ENCODE measurements around the gene ATG101.
A peak's percentile ranks its signal among the peaks of the same experiment; 100 is the strongest.
"Not testable (repeated sequence)": the region's sequence is repeated elsewhere in the genome, so short reads cannot be mapped to it uniquely, and the experiment has no call there.

ATG101 gene

GRCh38 chr12:52097045-52097666 lies 27.4 kb downstream of the ATG101 start:
- DNase-seq (ENCODE audit: low spot score) = no peak

GRCh38 chr12:52104431-52105089 lies 34.8 kb downstream of the ATG101 start:
- not testable (repeated sequence) for DNase-seq (ENCODE audit: low spot score)

- peak; percentile 68 for DNase-seq (ENCODE audit: low spot score)
These were observed 46.7 kb downstream of the ATG101 start for GRCh38 chr12:52116222-52117125.

GRCh38 chr12:52117806-52118475 lies 48.2 kb downstream of the ATG101 start:
- not testable (repeated sequence) for DNase-seq (ENCODE audit: low spot score)

GRCh38 chr12:52119398-52120254 lies 49.8 kb downstream of the ATG101 start:
- DNase-seq (ENCODE audit: low spot score) = peak; percentile 79

GRCh38 chr12:52120951-52121823 lies 51.4 kb downstream of the ATG101 start:
- no peak for DNase-seq (ENCODE audit: low spot score)

GRCh38 chr12:52121824-52122539 lies 52.2 kb downstream of the ATG101 start:
- peak; percentile 83 for DNase-seq (ENCODE audit: low spot score)

GRCh38 chr12:52122540-52122871 lies 52.7 kb downstream of the ATG101 start:
- no peak for DNase-seq (ENCODE audit: low spot score)

- no peak for DNase-seq (ENCODE audit: low spot score)
These were observed 53.1 kb downstream of the ATG101 start for GRCh38 chr12:52122904-52123303.

- DNase-seq (ENCODE audit: low spot score) = peak; percentile 83
These were observed 53.9 kb downstream of the ATG101 start for GRCh38 chr12:52123487-52124186.

GRCh38 chr12:52125476-52125900 lies 55.7 kb downstream of the ATG101 start:
- DNase-seq (ENCODE audit: low spot score) = no peak

- DNase-seq (ENCODE audit: low spot score) = no peak
These were observed 56.3 kb downstream of the ATG101 start for GRCh38 chr12:52126050-52126604.

Measured in NAMALWA (cell line).